ENCODE measurements around the gene LMBR1. TPM values are rescaled to one million over a fixed set of nuclear protein-coding genes. Genes with fewer than 3 reads are reported as not detected.
"Not testable (repeated sequence)": the region's sequence is repeated elsewhere in the genome, so short reads cannot be mapped to it uniquely, and the experiment has no call there.

The LMBR1 gene
- total RNA-seq, 3 donors from 2014 or later, result 31.8 to 37.4 (median 36.2) TPM

DNA sequence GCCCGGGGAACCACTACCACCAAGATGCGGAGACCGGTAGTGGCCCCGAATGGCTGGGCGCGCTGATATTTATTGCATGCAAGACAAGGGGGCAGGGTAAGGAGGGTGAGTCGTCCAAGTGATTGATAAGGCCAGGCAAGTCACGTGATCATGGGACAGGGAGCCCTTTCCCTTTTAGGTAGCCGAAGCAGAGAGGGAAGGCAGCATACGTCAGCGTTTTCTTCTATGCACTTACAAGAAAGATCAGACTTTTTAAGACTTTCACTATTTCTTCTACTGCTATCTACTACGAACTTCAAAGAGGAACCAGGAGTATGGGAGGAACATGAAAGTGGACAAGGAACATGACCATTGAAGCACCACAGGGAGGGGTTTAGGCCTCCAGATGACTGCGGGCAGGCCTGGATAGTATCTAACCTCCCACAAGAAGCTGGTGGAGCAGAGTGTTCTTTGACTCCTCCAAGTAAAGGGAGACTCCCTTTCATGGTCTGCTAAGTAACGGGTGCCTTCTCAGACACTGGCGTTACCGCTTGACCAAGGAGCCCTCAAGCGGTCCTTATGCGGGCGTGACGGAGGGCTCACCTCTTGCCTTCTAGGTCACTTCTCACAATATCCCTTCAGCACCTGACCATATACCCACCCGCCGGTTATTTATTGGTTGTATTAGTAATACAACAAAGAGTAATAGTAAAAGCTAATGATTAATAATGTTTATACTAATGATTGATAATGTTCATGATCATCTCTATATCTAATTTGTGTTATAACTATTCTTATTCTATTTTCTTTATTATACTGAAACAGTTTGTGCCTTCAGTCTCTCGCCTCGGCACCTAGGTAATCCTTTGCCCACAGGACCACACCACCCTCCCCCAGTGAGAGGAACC lies 27.7 kb upstream of the LMBR1 start:
- peaks cover 20% of the 10 kb centered on the region for H3K27me3 Mint-ChIP-seq (ENCODE audit: low read depth)
- H3K4me1 Mint-ChIP-seq (ENCODE audit: low read depth), result peaks cover 34% of the 10 kb centered on the region
- not testable (repeated sequence) for DNase-seq; ATAC-seq; H3K36me3 Mint-ChIP-seq (ENCODE audit: insufficient read depth); H3K9me3 Mint-ChIP-seq; H3K4me3 Mint-ChIP-seq

DNA sequence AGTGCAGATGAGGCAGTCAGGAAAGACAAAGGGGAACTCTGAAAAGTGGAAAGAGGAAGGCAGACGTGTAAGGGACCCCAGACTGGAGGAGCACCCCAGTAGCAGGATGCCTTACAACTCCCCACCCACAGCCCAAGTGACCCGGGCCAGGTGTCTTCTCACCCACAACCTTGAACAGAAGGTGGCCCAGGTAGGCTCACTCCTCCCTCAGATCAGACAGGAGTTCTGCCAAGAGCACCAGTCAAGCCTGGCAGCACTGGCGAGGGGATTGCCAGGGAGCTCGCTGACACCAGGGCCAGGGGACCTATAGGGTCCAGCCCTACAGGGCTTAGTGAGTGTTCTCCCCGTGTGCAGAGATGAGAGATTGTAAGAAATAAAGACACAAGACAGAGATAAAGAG lies 27.1 kb upstream of the LMBR1 start:
- peaks cover 3% of the 10 kb centered on the region for H3K9me3 Mint-ChIP-seq
- H3K27me3 Mint-ChIP-seq (ENCODE audit: low read depth), result peaks cover 23% of the 10 kb centered on the region
- ATAC-seq (no peak), DNase-seq (no peak)
- H3K4me1 Mint-ChIP-seq (ENCODE audit: low read depth), result peaks cover 34% of the 10 kb centered on the region
- H3K36me3 Mint-ChIP-seq (ENCODE audit: insufficient read depth), result no peaks in the 10 kb centered on the region
- H3K4me3 Mint-ChIP-seq, result no peak overlapping the region

DNA sequence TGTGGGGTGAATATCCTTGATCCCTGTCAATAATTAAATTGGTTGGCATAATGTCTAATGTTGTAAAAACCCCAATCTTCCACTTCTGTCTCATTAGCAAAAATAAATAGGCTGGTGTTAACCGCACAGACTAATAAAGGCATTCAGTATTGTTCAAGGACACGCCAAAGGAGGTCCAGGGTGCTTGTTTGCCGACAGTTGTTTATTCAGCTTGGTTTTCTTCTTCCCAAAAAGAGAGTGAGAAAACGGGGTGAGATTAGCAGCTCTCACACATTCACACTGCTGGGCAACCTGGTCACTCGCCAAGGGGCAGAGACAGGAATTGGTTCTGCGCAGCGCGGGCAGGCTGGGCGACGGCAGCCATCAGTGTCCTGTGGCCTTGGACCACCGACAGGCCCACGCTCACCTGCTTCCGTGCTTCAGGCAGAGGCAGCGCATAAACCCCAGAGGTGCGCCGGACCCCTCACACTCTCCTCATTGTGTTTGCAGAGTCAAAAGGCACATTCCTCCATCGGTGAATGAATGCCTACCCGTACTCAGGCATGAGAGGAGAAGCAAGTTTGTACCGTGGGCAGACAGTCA lies 26.2 kb upstream of the LMBR1 start:
- H3K4me1 Mint-ChIP-seq (ENCODE audit: low read depth), result peaks cover 33% of the 10 kb centered on the region
- DNase-seq (no peak), ATAC-seq (no peak)
- no peak overlapping the region for H3K4me3 Mint-ChIP-seq
- H3K36me3 Mint-ChIP-seq (ENCODE audit: insufficient read depth), result no peaks in the 10 kb centered on the region
- H3K27me3 Mint-ChIP-seq (ENCODE audit: low read depth), result peaks cover 23% of the 10 kb centered on the region
- H3K9me3 Mint-ChIP-seq, result peaks cover 3% of the 10 kb centered on the region

DNA sequence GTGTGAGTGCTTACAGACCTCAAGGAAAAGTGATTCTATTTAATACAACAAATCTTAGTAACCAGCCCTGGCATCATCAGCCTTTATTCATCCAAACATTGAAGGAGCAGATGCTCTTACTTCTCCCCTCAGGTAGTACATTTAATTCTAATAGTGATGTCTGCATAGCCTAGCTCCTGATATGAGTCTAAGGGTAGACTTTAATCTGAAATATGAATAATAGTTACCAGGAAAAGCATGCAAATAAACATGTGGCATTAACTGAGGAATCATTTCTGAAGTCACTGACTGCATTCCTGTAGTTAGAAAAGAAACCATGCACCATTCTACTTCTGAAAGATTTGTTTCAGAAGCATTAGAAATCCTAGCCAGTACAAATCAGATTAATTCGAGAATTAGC lies 25.7 kb upstream of the LMBR1 start:
- H3K36me3 Mint-ChIP-seq (ENCODE audit: insufficient read depth), result no peaks in the 10 kb centered on the region
- H3K9me3 Mint-ChIP-seq, result peaks cover 3% of the 10 kb centered on the region
- DNase-seq, result no peak
- ATAC-seq, result peak; percentile 32 to 33
- no peak overlapping the region for H3K4me3 Mint-ChIP-seq
- H3K4me1 Mint-ChIP-seq (ENCODE audit: low read depth), result peaks cover 29% of the 10 kb centered on the region
- H3K27me3 Mint-ChIP-seq (ENCODE audit: low read depth), result peaks cover 26% of the 10 kb centered on the region

DNA sequence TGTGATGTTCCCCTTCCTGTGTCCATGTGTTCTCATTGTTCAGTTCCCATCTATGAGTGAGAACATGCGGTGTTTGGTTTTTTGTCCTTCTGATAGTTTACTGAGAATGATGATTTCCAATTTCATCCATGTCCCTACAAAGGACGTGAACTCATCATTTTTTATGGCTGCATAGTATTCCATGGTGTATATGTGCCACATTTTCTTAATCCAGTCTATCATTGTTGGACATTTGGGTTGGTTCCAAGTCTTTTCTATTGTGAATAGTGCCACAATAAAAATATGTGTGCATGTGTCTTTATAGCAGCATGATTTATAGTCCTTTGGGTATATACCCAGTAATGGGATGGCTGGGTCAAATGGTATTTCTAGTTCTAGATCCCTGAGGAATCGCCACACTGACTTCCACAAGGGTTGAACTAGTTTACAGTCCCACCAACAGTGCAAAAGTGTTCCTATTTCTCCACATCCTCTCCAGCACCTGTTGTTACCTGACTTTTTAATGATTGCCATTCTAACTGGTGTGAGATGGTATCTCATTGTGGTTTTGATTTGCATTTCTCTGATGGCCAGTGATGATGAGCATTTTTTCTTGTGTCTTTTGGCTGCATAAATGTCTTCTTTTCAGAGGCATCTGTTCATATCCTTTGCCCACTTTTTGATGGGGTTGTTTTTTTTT lies 16.7 kb upstream of the LMBR1 start:
- H3K4me1 Mint-ChIP-seq (ENCODE audit: low read depth); H3K36me3 Mint-ChIP-seq (ENCODE audit: insufficient read depth); ATAC-seq; H3K9me3 Mint-ChIP-seq; H3K4me3 Mint-ChIP-seq; DNase-seq: not testable (repeated sequence)
- H3K27me3 Mint-ChIP-seq (ENCODE audit: low read depth), result peaks cover 14% of the 10 kb centered on the region

DNA sequence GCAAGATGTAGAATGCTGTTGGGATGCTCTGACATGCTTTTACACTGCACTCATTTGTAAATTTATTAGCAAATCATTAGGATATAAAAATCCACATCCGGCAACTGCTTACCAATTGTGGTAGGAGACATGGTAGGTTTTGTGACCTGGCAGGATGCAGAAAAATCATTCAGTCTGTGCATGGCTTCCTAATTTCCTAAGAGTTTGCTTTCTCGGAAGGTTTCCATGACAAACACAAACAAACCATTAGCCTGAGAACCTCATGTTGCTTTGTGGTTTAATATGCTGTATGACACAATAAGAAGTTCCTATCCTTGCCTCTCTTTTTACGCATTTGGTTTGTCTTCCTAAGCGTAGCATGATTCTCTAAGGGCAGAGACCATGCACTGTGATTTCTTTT lies 14.7 kb upstream of the LMBR1 start:
- Mint-ChIP-seq H3K27me3 (ENCODE audit: low read depth) (peaks cover 10% of the 10 kb centered on the region), H3K9me3 (no peaks in the 10 kb centered on the region), H3K4me1 (ENCODE audit: low read depth) (peaks cover 11% of the 10 kb centered on the region), H3K36me3 (ENCODE audit: insufficient read depth) (no peaks in the 10 kb centered on the region), H3K4me3 (no peak overlapping the region)
- DNase-seq, result no peak
- ATAC-seq, result no peak

DNA sequence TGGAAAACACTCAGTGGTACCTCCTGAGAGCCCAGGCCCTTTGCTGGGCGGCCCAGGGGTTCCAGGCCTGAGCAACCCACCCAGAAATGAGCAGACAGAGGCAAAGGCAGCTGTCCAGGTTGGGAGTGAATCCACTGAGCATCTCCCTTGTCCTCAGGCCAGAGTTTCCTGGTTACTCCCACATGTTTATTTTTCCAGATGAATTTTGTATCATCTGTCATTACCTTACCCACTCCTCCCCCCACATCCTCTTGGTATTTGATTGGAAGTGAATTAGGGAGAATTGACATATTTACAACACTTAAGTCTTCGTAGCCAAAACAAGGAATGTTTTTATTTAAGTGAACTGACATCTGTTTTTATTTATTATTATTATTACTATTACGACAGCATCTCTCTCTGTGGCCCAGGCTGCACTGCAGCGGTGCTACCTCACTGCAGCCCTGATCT lies 13.2 kb upstream of the LMBR1 start:
- H3K4me3 Mint-ChIP-seq, result no peak overlapping the region
- H3K4me1 Mint-ChIP-seq (ENCODE audit: low read depth), result peaks cover 12% of the 10 kb centered on the region
- H3K36me3 Mint-ChIP-seq (ENCODE audit: insufficient read depth), result no peaks in the 10 kb centered on the region
- H3K27me3 Mint-ChIP-seq (ENCODE audit: low read depth), result peaks cover 4% of the 10 kb centered on the region
- DNase-seq, result no peak
- no peaks in the 10 kb centered on the region for H3K9me3 Mint-ChIP-seq
- ATAC-seq, result no peak

DNA sequence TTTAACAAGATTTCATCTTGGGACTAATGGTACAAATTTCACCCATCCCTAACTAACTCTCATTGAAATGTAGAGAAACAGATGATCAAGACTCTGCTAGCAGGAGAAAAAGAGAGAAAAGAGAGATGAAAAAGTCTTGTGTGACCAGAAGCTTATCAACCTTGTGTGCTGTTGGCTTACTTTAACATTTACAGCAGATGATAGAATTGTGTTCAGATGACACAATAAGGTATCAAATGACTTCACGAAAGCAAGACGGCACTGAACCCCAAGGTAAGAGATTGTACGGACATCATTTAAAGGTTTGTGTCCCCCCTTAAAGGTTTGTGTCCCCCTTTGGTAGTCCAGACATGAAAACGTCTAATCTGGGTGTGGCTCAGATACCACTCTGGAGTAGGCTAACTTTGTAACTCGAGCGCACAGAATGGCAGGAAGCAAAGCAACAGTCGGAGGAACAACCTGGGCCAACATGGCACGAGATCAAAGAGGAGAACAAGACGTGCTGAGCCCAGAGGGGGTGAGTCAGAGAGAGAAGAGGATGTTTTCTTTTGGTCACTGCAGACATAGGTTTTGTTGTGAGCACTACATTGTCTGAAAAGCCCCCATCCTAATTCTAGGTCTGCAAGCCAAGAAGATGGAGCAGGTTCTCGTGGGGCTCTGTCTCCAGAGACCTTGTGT lies 10.4 kb upstream of the LMBR1 start:
- peak; percentile 76 to 82 for ATAC-seq

DNA sequence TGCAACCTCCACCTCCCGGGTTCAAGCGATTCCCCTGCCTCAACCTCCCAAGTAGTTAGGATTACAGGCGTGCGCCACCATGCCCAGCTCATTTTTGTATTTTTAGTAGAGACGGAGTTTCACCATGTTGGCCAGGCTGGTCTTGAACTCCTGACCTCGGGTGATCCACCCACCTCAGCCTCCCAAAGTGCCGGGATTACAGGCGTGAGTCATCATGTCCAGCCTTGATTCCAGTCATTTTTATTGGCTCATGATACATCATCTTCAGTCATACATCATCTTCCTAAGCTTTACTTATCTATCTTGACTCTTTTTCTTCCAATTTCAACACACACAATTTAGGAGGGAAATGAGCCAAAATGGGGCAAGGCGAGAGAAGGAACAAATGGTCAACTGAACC lies 7.1 kb upstream of the LMBR1 start:
- not testable (repeated sequence) for H3K27me3 Mint-ChIP-seq (ENCODE audit: low read depth); DNase-seq; ATAC-seq; H3K9me3 Mint-ChIP-seq; H3K4me3 Mint-ChIP-seq; H3K36me3 Mint-ChIP-seq (ENCODE audit: insufficient read depth)
- peaks cover 17% of the 10 kb centered on the region for H3K4me1 Mint-ChIP-seq (ENCODE audit: low read depth)

More for the DNA sequence above, 10.4 kb upstream of the LMBR1 start:
- Mint-ChIP-seq H3K4me3 (no peak overlapping the region), H3K36me3 (ENCODE audit: insufficient read depth) (no peaks in the 10 kb centered on the region), H3K4me1 (ENCODE audit: low read depth) (peaks cover 8% of the 10 kb centered on the region), H3K9me3 (no peaks in the 10 kb centered on the region), H3K27me3 (ENCODE audit: low read depth) (no peaks in the 10 kb centered on the region)
- peak; percentile 22 for DNase-seq

DNA sequence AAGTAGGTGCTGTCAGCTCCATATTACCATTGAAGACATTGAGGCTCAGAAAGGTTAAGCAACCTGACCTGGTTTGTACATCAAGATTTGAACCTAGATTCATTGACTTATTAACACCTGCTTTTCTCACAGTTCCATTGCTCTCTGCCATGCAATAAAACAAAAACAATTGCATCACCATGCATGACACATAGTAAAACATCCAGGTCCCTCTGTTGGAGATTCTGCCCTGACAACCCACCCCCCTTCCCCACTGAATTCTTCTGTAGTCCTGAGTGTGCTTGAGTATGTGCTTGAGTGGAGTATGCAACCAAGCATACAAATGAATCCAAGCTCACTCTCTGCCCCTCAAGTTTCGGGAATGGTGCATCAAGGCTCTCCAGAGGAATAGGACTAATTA lies 6.0 kb upstream of the LMBR1 start:
- H3K4me1 Mint-ChIP-seq (ENCODE audit: low read depth), result peaks cover 28% of the 10 kb centered on the region
- H3K36me3 Mint-ChIP-seq (ENCODE audit: insufficient read depth), result no peaks in the 10 kb centered on the region
- DNase-seq, result no peak
- H3K4me3 Mint-ChIP-seq, result no peak overlapping the region
- ATAC-seq, result no peak
- no peaks in the 10 kb centered on the region for H3K9me3 Mint-ChIP-seq
- no peaks in the 10 kb centered on the region for H3K27me3 Mint-ChIP-seq (ENCODE audit: low read depth)

DNA sequence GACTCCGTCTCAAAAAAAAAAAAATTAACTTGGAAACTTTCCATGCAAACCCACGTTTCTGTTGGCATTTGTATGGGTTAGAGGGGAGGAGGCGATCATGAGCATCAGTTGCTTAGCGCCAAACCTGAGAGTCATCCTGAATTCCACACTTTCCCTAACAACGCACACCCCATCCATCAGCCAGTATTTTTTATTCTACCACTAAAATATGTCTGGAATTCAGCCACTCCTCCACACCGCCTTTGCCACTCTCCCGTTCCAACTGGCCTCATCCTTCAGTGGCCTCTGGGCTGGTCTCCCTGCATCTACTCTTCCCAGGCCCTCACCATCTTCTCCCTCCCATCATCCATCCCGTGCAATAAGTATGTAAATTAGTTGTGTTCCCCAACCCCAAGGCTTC lies 4.7 kb upstream of the LMBR1 start:
- DNase-seq (no peak), ATAC-seq (no peak)
- no peaks in the 10 kb centered on the region for H3K9me3 Mint-ChIP-seq
- H3K4me1 Mint-ChIP-seq (ENCODE audit: low read depth), result peaks cover 24% of the 10 kb centered on the region
- H3K4me3 Mint-ChIP-seq, result no peak overlapping the region
- no peaks in the 10 kb centered on the region for H3K27me3 Mint-ChIP-seq (ENCODE audit: low read depth)
- no peaks in the 10 kb centered on the region for H3K36me3 Mint-ChIP-seq (ENCODE audit: insufficient read depth)

DNA sequence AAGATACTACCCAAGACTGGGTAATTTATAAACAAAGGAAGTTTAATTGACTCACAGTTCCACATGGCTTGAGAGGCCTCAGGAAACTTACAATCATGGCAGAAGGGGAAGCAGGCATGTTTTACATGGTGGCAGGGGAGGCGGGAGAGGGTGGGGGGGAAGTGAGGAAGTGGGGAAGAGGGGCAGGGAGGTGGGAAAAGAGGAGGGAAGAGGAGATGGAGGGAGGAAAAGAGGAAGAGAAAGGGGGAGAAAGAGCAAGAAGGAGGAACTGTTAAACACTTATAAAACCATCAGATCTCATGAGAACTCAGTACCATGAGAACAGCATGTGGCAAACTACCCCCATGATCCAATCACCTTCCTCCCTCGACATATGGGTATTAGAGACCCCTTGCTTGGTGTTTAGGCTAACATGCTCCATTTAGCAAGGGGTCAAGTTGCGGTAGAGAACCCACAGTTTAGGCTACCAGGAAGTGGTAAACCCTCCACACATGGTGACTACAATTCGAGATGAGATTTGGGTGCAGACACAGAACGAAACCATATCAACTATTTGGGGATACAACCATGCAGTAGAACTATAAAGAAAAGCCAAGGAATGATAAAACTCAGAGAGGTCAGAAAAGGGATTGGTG lies 3.5 kb upstream of the LMBR1 start:
- Mint-ChIP-seq H3K4me1 (ENCODE audit: low read depth) (peaks cover 29% of the 10 kb centered on the region), H3K4me3 (no peak overlapping the region)

DNA sequence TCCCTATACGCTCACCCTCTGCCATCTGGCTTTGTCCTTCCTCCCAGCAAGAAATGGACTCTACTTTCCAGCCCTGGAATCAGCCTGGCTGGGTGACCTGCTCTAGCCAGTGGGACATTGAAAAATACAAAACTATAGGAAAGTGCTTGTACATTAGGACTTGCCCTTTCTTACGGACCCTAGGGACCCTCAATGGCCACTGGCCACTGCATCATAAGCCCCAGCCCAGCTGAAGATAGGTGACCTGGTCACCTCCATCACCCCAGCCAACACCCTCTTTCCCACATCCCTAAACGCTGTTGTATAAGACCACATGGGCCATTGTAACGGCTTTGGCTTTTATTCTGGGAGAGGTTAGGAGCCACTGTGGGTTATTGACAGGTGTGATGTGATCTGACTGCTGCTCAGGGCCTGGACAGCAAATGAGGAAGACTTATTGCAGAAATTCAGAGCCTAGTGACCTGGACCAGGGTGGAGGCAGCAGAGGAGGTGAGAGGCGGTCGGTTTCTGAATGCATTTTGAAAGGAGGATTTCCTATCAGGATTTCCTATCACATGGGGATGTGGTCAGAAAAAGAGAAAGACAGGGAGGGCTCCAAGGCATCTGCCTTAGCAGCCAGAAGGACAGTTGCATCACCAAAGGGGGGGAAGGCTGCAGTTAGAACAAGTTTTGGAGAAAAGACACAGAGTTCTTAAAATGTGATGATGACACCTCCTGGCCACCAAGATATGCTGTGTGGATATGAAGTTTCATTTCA lies 2.2 kb upstream of the LMBR1 start:
- Mint-ChIP-seq H3K4me1 (ENCODE audit: low read depth) (peaks cover 34% of the 10 kb centered on the region), H3K4me3 (no peak overlapping the region), H3K27me3 (ENCODE audit: low read depth) (no peaks in the 10 kb centered on the region), H3K36me3 (ENCODE audit: insufficient read depth) (no peaks in the 10 kb centered on the region), H3K9me3 (no peaks in the 10 kb centered on the region)
- ATAC-seq (no peak), DNase-seq (no peak)

More for the DNA sequence above, 3.5 kb upstream of the LMBR1 start:
- ATAC-seq, result no peak
- no peaks in the 10 kb centered on the region for H3K9me3 Mint-ChIP-seq
- H3K27me3 Mint-ChIP-seq (ENCODE audit: low read depth), result no peaks in the 10 kb centered on the region
- no peaks in the 10 kb centered on the region for H3K36me3 Mint-ChIP-seq (ENCODE audit: insufficient read depth)
- DNase-seq, result no peak

Measured in activated T-cell treated with anti-CD3 and anti-CD28 coated beads, Interleukin-2, amount 50 U/mL, for 4 hours (primary cell).